HG03159 (cell line): ENCODE measurements around the gene FGF1.

Experiments used
- ATAC-seq: cut with Tn5 transposase; IDR thresholded peaks from one replicate; pipeline ENCODE4 v1.9.1; 2021; ENCODE audit warnings: mild to moderate bottlenecking, moderate library complexity; ENCODE audit not compliant: unreplicated experiment

Gene FGF1

DNA sequence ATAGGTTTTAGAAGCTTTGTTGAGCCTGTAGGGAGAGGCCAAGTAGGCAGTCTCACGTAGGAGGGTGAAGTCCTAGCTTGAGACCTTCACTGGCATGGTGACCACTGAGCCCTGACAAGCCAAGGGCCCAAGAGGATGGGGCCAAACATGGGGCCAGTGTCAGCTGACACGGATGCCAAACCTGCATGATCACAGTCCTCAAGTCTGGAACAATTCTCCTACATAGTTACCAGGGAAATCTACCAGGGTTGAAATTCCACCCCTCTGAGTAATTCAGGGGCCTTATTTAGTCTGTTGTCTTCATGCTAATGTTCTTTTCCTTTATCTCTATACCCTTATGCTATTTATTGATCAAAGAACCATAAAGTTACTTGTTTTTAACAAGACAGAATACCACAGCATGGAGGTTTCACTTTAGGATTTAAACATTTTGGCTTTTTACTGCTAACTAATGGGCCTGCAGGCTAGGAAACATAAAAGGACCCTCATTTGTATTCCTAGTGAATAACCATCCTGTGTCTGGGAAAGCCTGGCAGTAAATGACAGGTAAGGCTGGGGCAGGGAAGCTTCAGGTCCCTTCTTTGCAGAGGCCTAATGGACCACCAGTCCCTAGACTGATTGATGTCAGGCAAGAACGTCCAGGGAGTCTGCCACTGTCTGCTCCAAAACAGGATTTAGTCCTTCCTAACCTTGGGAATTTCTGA, 140.8 kb downstream of the FGF1 start:
- no peak for ATAC-seq

GRCh38 chr5:142544071-142544753, 141.7 kb downstream of the FGF1 start:
- no peak for ATAC-seq

- ATAC-seq = no peak
Measured at GRCh38 chr5:142542906-142543305, 143.0 kb downstream of the FGF1 start.
